Measurements from ENCODE around the gene NMRK2.
"Not testable (repeated sequence)": the region's sequence is repeated elsewhere in the genome, so short reads cannot be mapped to it uniquely, and the experiment has no call there.

The NMRK2 gene

DNA sequence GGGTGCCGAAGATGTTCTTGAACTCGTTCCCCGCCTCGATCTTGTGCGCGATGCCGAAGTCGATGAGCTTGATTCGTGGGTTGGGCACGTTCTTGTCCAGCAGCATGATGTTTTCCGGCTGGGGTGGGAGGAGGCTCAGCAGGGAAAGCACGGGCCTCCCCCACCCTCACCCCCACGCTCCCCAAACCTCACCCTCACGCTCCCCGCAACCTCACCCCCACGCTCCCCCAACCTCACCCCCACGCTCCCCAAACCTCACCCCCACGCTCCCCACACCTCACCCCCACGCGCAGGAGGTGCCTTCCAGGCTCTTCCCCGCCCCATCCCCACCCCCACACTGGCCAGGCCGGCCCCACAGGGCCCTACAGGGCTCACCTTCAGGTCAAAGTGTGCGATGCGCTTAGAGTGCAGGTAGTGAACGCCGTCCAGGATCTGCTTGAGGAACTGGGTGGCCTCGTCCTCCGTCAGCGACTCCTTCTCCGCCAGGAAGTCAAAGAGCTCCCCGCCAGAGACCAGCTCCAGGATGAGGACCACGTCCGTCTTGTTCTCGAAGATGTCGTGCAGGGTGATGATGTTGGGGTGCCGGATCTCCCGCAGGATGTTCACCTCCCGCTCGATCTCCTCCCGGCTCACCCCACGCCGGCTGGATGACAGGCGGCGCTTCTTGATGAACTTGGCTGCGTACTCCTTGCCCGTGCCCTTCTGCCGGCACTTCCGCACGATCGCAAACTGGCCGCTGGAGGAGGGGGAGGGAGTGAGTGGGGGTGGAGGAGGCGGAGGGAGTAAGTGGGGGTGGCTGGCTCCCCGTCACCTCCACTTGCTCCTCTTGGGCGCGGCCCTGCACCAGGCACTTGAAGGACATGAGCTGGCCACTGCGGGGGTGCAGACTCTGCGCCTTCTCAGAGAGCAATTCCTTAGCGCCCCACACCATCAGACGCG lies 31.7 kb downstream of the NMRK2 start:
- DNase-seq (ENCODE audit: low read depth), result no peak

DNA sequence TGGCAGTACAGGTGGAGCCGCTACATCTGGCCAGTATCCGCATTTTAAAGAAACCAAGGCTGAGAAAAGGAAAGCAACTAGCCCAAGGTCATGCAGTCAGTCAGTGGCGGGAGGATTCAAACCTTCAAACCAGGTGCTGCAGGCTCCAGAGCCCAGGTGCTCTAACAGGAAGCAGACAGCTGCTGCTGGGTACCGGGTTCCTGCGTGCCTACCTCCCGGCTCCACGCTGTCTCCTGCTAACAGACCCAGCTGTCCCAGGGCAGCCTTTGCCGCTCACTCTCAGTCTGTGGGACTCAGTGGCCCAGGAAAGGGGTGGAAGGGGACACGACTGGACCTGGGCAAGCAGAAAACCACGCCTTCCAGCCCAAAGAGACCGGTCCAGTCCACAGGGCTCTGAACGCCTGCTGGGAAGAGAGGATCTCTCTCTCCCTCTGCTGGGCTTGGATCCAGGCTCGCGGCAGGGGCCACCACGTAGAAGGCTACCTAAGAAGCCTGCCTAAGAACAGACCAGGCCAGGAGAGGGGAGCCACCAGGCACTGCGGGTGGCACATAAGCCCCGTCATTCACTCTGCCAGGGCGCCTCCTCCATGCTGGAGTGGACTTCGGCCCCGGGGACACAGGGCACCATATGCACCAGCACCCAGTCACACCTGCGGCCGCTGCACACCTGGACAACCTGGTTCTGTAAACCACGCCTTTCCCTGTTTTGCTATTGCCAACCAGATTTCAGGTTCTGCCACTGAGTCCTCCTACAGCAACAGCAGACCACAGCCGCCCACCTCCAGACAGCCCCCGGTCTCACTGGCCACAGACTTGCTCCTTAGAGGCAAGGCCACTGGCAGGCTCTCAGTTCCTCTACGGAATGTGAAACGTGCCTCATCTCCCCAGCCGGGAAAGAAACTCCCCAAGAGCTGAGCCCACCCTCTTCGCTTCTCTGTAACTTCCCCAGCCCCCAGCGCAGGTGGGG lies 33.5 kb downstream of the NMRK2 start:
- DNase-seq (ENCODE audit: low read depth), result no peak

DNA sequence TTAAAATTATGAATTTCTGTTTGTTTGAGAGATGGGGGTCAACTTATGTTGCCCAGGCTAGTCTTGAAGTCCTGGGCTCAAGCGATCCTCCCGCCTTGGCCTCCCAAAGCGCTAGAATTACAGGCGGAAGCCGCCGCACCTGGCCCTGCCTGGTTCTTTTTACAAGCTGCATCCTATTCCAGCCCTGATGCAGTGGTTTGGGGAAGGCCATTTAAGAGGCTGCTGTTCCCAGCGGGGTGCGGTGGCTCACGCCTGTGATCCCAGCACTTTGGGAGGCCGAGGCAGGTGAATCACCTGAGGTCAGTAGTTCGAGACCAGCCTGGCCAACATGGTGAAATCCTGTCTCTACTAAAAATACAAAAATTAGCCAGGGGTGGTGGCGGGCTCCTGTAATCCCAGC lies 35.1 kb downstream of the NMRK2 start:
- DNase-seq (ENCODE audit: low read depth), result not testable (repeated sequence)

DNA sequence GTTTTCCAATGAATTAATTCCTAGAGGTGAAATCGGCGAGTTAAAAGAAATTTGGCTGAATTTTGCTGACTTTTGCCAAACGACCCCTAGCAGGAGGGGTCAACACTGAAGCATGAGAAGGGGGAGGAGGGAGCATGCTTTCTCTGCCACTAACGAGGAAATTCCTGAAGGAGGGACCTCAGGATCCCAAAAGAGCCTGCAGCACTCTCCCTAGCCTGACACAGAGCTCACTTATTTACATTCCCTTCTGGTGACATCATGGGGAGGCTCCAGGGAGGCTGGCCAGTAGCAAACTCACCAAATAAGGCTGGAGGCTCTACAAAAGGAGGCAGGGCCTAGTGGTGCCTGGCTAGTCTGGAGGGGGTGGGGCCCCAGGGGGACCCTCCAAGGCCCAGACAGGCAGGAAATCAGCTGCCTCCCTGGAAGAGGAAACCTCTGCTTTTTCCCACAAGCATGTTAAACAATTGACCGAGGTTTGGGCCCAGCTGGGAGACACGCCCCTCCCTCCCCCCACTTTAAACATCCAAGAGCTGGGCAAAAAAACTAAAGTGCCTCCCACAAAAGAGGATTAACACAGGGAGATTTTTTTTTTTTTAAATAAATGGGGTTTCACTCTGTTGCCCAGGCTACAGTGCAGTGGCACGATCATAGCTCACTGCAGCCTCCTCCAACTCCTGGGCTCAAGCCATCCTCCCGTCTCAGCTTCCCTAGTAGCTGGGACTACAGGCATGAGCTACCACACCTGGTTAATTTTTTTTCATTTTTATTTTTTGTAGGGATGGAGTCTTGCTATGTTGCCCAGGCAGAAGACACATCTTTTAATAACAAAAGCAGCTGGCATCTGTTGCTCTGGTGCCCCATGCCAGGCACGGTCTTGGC lies 35.9 kb downstream of the NMRK2 start:
- DNase-seq (ENCODE audit: low read depth), result no peak

DNA sequence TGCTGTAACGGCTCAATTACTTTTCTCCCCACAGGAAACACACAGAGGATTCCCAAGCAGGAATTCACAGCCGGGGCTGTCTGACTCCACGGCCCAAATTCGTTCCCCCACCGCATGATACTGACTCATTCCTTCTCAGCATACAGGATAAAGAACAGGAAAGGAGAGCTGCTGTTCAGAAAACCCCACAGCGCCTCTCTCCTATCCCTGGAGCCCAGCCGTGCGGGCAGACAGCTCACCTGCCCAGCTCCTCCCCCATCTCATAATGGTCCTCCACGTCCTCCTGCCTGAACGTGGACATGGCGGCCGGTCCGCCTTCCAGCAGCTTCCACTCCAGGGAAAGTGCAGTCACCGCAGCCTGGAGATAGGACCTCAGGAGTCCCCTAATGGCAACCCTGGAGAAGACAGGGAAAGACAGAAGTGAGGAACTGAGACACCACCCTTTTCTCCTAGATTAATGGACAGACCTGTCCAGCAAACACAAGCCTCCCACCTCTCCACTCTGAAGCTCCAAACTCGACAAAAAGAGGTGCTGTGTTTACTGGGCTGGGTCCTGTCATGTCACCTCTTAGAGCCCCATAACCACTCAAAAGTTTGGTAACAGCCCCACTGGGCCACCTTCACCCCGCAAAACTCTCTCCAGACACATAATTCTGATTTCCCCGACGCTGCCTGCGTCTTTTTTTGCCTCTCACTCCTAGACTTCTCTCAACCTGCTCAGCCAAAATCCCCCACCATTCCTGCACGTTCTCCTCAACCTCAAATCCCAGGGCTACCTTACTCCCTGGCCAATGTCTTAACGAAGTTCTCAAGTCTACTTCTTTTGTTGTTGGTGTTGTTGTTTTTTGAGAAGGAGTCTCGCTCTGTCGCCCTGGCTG lies 36.8 kb downstream of the NMRK2 start:
- no peak for DNase-seq (ENCODE audit: low read depth)

DNA sequence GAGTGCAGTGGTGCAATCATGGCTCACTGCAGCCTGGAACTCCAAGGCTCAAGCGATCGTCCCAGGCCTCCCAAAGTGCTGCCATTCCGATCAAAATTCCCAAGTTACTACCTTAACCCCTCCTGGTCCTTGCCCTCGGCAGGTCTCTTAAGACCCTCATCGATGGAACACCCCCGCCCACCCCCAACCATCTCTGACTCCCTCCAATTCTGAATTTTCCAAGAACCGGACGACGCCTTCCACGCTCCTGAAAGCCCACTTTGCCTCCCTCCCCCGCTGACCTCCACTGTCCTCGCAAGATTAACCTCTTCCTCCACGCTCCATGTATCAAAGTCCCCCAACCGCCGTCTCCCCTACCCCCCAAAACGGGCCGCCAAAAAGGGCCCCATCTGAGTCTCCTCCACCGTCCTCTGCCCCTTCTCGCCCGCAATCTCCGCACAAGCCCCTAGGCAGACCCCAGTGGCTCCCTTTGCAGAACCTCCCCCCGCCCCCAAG lies 37.5 kb downstream of the NMRK2 start:
- DNase-seq (ENCODE audit: low read depth), result no peak

DNA sequence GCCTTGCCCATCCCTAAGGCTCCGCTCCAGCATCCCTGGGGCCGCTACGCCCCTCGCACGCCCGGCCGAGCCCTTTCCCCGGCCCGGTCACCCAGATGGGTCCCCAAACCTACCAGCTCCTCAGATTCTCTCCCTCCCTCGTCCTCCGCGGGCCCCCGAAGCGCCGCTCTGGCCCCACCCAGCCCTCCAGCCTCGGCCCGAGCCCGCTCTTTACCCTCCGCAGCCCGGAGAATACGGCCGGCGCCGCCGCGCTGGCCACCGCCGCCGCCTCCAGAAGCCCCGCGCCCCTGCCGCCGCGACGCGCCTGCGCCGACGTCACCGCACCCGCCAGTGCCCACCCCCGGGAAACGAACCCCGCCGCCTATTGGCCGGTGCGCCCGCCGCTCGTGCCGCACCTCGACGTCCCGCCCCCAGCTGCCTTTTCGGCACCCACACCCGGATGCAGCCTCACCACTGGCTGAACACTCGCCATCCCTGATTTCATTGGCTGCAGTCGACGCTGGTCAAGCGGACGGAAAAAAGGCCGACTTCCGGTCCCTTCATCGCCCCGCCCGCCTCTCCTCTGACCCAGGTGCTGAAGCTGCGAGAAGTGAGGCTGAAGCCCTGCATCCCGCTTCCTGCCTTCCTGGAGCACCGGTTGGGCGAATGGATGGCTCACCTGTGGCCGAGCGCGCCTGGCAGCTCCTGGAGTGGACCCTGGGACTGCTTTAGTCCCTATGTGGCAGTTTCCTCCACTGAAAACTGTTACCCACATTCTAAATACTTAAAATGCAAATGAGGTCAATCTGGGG lies 38.1 kb downstream of the NMRK2 start, which contains the start of gene DAPK3:
DAPK3 (minus strand) TSS at position 292 of the 791 bp plus-strand sequence. CDS start 1,364 bp downstream, outside the sequence.
- DNase-seq (ENCODE audit: low read depth), result peak; percentile 85

DNA sequence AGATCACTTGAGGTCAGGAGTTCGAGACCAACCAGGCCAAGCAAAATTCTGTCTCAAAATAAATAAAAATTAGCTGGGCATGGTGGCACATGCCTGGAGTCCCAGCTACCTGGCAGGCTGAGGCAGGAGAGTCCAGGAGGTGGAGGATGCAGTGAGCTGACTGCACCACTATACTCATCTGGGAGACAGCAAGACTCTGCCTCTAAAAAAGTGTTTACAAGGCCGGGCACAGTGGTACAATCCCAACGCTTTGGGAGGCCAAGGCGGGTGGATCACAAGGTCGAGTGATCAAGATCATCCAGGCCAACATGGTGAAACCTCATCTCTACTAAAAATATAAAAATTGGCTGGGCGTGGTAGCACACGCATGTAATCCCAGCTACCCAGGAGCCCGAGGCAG lies 42.3 kb downstream of the NMRK2 start:
- DNase-seq (ENCODE audit: low read depth), result no peak

DNA sequence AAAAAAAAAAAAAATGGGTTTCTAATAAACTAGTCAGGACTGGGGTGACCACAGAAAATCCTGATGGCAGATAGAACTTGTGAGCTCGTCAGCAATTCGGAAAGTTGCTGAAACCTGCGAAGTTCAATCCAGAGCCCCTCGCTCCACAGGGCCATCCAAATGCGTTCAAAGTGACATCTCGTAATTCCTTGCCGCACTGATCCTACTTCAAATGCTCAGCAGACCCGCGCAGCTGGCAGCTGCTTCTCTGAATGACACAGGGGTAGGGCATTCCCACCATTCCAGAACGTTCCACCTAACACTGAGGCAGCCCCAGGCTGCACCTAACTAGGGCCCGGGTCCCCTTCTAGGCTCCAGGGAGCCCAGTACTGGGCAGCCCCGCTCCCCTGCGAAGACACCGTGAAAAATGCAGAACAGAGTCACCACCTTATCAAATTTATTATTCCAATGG lies 42.8 kb downstream of the NMRK2 start:
- DNase-seq (ENCODE audit: low read depth), result no peak

DNA sequence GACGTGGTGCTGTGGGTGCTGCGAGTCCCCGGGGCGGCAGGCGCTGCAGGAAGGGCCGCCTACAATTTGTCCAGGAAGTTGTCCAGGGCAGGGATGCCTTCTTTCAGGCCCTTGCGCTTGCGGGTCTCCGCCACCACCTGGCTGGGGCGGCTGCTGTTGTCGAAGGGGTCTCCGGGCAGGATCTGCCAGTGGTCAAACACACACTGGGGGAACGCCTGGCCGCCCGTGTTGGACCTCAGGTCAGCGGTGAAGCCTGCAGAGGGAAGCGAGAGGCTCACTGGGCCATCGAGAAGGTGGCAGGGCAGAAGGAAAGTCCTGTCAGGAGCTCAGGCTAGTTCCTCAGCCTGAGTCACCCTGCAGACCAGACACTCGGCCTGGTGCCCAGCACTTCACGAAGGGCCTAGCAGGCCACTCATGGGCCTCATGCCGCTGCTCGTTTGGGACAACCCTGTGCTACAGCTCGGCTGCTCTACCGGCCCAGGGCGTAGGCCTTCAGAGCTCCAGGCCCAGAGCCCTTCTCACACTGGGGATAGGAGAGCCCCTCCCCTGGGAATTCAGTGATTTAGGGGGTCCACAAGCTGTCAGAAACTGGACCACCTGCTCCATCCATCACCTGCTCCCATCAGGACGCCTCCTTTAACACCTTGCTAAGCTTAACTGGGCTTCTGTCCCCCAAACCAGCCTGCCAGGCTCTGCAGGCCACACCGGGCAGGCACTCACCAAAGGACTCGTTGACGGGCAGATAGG lies 43.8 kb downstream of the NMRK2 start:
- DNase-seq (ENCODE audit: low read depth), result no peak

DNA sequence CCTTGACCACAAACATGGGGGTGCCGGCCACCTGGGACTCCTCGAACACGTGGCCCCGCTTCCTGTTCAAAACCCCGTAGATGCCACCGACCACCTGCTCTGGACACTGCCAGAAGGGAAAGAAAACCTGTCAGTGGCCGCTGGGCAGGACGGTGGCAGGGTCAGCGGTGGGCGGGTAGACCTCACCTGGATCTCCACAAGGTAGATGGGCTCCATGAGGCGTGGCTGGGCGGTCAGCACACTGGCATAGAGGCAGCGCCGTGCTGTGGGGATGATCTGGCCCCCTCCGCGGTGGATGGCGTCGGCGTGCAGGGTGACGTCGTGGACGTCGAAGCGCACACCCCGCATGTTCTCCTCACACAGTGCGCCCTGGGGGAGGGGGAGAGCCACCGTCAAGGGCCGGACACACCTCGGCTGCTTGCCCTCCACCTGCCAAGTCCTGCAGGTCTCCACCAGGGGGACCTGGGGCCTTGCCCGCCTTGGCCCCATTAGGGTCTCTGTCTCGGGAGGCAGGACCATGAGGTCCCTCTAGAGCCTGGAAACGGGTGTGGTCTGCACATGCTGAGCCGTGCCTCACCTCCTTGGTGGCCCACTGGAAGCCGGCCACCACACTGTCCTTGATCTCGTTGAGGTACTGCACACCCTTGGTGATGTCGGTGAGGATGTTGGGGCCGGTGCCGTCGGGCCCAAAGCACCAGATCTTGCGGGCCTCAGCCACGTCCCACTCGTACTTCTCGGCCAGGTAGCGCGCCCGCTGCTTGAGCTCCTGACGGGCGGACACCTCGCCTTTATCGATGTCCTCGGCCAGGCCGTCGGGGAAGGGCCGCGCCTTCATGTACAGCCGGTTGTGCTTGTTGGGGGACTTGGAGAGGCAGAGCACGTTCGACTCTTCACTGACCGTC lies 44.6 kb downstream of the NMRK2 start:
- DNase-seq (ENCODE audit: low read depth), result no peak

DNA sequence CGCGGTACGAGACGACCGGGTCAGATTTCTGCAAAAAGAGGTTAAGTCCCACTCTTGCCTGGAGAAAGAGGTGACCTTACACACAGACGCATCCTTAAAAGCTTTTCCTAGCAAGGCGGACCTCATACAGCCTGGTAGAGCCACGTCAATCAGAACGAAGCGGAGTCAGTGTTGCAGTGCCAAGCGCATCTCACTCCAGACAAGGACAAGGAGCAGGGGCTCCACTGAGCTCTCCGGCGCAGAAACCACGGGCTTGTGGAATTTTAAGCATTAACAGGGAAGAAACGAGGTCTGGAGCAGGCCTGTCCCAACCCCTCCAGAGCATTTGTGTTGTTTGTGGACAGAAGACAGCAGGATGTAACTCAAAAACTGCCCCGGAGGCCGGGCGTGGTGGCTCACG lies 45.3 kb downstream of the NMRK2 start:
- no peak for DNase-seq (ENCODE audit: low read depth)

DNA sequence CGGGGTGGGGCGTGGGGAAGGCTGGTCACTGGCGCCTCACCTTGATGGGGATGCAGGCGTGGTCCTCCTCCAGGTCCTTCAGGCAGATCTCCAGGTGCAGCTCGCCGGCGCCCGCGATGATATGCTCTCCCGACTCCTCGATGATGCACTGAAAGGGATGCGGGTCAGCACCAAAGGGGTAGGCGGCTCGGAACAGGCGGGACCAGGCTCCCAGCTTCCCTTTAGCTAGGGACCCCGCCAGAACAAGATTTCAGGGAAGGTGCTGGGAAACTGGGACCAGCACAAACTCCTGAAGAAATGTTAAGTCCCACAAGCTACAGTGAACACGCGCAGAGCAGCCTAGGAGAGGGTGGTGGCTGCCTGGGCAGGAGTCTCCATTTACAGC lies 46.4 kb downstream of the NMRK2 start:
- no peak for DNase-seq (ENCODE audit: low read depth)

DNA sequence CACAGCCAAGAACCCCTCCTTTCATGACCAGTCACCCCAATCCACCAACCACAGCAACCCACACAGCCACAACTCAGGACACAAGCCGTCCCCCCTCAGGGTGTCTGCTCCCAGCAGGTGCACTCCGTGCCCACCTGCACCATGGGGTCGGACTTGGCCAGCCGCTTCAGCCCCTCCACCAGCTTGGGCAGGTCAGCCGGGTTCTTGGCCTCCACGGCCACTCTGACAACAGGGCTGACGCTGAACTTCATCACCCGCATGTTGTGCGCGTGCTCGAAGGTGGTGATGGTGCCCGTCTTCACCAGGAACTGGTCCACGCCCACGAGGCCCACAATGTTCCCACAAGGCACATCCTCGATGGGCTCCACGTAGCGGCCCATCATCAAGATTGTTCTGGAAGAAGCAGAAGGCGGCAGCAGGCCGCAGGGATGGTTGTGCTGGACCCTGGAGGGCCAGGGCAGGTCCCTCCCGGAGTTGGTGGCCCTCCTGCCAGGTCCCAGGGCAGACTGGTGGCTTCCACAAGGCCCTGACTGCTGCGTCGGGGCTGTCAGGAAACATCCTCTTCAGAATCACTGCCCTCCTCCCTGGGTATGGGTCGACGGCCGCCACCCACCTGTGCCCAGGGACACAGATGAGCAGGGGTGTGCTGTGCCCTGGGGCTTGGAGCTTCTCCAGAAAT lies 46.9 kb downstream of the NMRK2 start:
- DNase-seq (ENCODE audit: low read depth), result no peak

DNA sequence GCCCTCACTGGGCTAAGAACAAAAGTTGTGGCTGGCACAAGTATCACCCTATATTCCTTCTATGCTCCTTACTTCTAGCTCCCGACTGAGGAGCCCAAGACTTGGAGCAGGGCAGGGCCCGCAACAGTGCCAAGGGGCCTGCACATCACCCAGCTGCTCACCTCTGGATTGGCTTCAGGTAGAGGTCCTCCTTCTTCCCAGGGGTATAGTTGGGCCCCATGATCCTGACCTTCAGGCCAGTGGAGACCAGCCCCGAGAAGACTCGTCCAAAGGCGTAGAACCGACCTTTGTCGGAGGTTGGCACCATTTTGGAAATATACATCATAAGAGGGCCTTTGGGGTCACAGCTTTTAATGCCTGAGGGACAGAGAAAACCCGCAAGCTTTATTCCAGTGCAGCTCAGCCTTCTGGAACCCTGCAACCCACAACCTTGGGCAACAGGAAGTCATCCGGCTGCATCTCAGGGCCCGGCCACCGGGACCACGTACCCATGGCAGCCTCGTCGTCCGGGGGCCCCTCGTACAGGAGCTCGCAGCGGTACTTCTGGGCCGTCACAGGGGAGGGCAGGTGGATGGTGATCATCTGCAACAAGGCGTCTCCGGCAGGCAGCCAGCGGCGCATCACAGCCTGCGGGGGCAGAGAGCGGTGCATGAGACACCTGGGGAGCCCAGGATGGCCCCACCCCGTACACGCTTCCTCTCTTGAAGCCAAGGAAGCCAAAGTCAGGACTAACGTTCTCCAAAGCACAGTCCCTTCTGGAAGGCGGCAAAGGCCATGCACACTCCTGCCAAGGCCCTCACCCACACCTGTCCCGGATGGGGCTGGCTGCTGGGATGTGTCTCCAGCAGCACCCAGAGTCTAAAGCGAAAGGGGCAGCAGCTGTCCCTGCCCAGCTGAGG lies 47.7 kb downstream of the NMRK2 start:
- no peak for DNase-seq (ENCODE audit: low read depth)

DNA sequence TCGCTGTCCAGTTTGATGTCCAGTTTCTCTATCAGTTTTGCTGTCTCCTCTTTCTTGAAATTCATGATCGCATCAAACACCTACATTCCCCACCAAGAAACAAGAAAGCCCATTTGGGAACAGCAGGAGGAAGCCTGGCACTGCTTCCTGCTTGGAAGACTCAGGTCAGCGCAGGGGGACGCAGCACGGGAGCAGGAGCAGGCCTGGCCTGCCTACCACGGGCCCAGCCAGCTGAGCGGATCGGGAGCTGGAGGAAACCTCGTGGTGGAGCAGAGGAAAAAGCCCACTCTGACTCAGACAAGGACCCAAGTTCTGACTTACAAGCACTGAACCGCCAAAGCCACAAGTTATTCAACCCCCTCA lies 48.5 kb downstream of the NMRK2 start:
- DNase-seq (ENCODE audit: low read depth), result no peak

All from activated gamma-delta T cell treated with anti-CD3 and anti-CD28 coated beads, Interleukin-2, amount 50 U/mL, for 16 hours (primary cell).